Skin epidermis (tissue), 12 donors: ENCODE measurements around the gene ACTR6.
"Not testable (repeated sequence)": the region's sequence is repeated elsewhere in the genome, so short reads cannot be mapped to it uniquely, and the experiment has no call there.

ENCODE experiments used
- H3K27ac ChIP-seq, 21 experiments: fragments of 200-600 bp; sonication (generic) in 11 of 21; one replicate each; pipeline ENCODE4 v1.5.0; 2020; ENCODE audit warnings: mild to moderate bottlenecking in 3 of 21, inconsistent platforms in 2 of 21, moderate library complexity in 2 of 21
- H3K4me3 ChIP-seq, 7 experiments: fragments of 200-600 bp; sonication (generic) in 2 of 7; one replicate each; pipeline ENCODE4 v1.5.0; 2020; ENCODE audit warnings: inconsistent platforms in 2 of 7, mild to moderate bottlenecking in 2 of 7, moderate library complexity in 1 of 7

ACTR6 gene

GRCh38 chr12:100213016-100213891 is 12.6 kb downstream of the ACTR6 start:
- Histone ChIP-seq H3K27ac (no peak overlapping the region), H3K4me3 (no peak overlapping the region)

- peak overlapping the region in 4 of 21 experiments; percentile 5 to 56 (median 30) for H3K27ac ChIP-seq
- no peak overlapping the region for H3K4me3 ChIP-seq
These were observed 13.9 kb downstream of the ACTR6 start for GRCh38 chr12:100214518-100214917.

DNA sequence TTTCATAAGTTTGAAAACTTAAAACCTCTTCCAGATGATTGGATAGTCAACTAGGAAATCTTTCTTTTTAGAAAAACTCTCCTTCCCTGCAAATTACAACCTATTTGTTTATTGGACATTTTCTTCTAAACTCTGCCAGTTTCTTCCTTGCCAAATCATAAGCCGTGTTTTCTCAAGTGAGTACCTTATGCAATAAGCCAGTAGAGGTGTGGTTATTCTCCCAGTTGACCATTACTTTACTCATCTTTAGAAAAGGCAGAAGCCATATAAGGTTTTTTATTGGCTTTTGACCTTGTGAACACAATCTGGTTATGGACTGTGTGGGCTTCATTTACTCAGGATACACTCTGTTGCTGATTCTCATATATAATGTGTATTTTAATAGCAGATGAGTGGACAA is 14.6 kb downstream of the ACTR6 start:
- Histone ChIP-seq H3K4me3 (no peak overlapping the region), H3K27ac (peak overlapping the region in 4 of 21 experiments; percentile 5 to 56 (median 30))

DNA sequence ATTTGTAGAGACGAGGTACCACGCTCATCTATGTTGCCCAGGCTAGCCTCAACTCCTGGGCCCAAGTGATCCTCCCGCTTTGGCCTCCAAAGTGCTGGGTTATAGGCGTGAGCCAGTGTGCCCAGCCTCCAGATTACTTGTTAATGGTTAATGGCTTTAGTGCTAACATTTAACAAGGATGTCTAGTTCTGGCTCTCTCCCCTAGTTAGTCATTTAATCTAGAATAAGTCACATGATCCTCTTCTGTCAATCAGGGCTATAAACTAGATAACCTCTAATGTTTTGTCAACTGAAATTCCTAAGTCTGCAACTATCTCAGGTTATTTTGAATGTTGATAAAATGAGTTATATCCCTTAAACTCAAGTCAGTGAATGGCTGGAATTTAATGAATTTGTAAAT is 15.7 kb downstream of the ACTR6 start:
- Histone ChIP-seq H3K27ac (no peak overlapping the region), H3K4me3 (no peak overlapping the region)

DNA sequence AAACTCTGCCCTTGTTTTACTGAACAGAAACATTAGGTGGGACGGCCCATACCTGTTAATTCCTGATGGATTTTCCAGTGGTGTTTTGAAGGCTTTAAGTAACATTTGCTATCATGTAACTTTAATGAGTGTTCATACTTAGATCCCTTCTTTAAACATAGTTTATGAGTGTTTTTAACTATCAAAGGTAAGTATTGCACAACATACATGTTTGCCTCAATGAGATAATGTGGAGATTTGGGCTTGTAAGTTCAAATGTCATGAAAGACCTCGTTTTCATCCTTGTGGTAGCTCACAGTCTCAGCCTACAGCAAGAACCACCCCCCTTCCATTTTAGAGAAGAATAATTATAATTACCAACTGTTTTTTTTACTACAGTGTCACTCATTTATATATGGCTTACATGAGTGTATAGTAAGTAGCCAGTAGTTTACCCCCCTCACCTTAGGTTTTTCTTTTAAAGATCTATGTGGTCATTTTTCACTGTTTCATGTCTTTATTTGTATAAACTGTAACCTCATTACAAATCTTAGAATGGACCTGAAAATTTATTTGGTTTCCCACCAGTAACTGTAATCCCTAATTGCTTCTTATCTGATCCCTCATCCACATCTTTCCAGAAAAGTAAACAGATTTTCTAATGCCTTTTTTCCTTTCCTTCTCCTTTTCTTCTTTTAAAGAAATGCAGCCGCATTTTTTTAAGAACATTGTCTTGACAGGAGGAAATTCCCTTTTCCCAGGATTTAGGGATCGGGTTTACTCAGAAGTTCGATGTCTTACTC is 18.9 kb downstream of the ACTR6 start:
- Histone ChIP-seq H3K27ac (no peak overlapping the region), H3K4me3 (no peak overlapping the region)

DNA sequence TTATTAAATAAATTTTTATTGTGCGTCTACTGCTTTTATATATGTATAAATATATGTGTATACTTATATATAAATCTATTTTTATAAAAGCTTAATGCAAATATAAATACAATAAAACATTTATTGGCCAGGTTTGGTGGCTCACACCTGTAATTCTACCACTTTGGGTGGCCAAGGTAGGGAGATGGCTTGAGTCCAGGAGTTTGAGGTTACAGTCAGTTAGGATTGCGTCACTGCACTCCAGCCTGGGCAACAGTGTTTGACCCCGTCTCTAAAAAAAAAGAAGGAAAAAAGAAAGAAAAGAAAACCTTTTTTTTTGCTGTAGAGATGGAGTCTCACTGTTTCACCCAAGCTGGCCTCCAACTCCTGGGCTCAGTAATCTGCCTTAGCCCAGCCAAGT is 20.9 kb downstream of the ACTR6 start:
- Histone ChIP-seq H3K4me3 (no peak overlapping the region), H3K27ac (no peak overlapping the region)

DNA sequence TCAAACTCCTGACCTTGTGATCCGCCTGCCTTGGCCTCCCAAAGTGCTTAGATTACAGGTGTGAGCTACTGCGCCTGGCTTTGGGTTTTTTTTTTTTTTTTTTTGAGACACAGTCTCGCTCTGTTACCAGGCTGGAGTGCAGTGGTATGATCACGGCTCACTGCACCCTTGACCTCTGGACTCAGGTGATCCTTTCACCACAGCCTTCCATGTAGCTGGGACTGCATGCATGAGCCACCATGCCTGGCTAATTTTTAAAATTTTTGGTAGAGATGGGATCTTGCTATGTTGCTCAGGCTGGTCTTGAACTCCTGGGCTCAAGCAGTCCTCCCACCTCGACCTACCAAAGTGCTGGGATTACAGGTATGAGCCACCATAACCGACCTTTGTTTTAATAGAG is 21.6 kb downstream of the ACTR6 start:
- H3K4me3 ChIP-seq, H3K27ac ChIP-seq: not testable (repeated sequence)

- Histone ChIP-seq H3K4me3 (no peak overlapping the region), H3K27ac (no peak overlapping the region)
These were observed 24.9 kb downstream of the ACTR6 start for GRCh38 chr12:100225491-100225890.

GRCh38 chr12:100229036-100229635 is 28.5 kb downstream of the ACTR6 start:
- peak overlapping the region in 4 of 21 experiments; percentile 25 to 63 (median 36) for H3K27ac ChIP-seq
- H3K4me3 ChIP-seq, result no peak overlapping the region

DNA sequence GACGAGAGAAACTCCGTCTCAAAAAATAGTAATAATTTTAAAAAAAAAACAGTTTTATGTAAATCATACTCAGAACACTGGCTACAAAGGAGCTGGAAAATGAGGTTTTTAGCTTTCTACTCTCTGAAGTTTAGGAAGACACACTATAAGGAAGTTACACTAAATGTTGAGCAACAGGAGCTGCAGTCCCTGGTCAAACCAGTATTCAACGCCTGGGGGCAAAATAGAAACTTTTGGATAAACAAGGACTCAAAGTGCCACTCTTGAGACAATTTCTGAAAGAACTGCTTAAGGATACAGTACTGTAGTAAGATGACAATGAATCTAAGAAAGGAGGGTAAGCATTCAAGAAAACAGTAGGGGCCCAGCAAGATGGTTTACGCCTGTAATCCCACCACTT is 29.3 kb downstream of the ACTR6 start:
- Histone ChIP-seq H3K27ac (peak overlapping the region in 4 of 21 experiments; percentile 25 to 63 (median 36)), H3K4me3 (no peak overlapping the region)

DNA sequence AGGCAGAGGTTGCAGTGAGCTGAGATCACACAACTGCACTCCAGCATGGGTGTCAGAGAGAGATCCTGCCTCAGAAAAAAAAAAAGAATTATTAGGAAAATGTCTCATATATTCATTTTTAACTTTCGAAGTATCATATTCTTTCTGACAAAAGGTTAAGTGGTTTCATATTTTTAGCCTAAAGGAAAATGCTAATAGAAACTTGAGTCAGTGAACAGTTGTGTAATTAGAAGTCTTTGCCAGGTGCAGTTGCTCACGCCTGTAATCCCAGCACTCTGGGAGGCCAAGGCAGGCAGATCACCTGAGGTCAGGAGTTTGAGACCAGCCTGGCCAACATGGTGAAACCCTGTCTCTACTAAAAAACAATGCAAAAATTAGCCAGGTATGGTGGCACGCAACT is 31.3 kb downstream of the ACTR6 start:
- H3K27ac ChIP-seq, H3K4me3 ChIP-seq: not testable (repeated sequence)

- Histone ChIP-seq H3K4me3 (no peak overlapping the region), H3K27ac (peak overlapping the region in 3 of 21 experiments; percentile 7 to 46 (median 32))
These were observed 33.6 kb downstream of the ACTR6 start for GRCh38 chr12:100234166-100234565.

DNA sequence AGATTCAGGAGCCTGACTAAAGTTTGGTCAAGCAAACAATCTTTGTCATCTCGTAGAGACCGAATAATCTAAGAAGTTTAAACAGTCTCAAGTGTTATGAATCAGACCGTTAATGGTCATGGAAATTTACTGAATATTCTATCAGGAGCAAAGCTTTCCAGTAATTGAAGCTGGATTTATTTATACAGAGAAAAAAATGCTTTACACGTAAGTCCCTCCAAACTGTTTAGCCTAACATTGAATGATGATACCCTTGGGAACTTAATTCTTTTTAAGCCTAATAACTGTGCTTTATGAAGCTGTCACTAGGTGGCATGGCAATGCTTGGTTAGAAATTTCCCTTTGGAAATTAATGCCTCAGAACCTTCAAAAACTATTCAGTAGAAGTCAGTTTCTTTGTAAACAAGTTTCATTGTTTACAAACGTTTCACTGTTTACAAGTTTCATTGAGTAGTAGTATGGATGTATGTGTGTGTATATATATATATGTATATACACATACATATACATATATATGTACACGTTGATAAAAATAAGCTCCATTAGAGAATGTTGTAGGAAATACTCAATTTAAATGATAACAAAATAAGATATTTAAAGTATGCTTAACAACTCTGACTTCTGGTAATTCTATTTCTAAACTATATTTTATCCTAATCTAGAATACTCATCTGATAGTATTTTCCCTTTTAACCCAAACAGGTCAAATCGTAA is 34.1 kb downstream of the ACTR6 start:
- H3K27ac ChIP-seq, result peak overlapping the region in 3 of 21 experiments; percentile 7 to 46 (median 32)
- H3K4me3 ChIP-seq, result no peak overlapping the region

- H3K27ac ChIP-seq, result no peak overlapping the region
- no peak overlapping the region for H3K4me3 ChIP-seq
These were observed 38.2 kb downstream of the ACTR6 start for GRCh38 chr12:100238801-100239200.

GRCh38 chr12:100239589-100239988 is 39.0 kb downstream of the ACTR6 start:
- no peak overlapping the region for H3K4me3 ChIP-seq
- H3K27ac ChIP-seq, result no peak overlapping the region

DNA sequence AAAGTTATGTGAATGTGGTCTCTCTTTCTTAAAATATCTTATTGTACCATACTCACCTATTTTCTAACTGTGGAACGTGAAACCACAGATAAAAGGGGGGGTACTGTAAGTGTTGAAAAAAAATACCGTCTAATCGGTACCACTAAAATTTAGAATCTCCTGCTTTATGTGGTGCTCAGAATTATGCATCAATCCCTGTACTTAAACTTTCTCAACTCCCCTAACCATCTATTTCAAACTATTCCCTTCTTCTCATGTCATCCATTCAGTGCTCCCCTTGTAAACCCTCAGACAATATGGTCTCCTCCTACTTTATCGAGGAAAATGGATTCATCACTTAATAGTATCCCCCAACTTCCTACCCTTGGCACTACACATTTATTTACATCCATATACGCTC is 42.5 kb downstream of the ACTR6 start:
- Histone ChIP-seq H3K4me3 (no peak overlapping the region), H3K27ac (no peak overlapping the region)

GRCh38 chr12:100247765-100248164 is 47.1 kb downstream of the ACTR6 start:
- Histone ChIP-seq H3K4me3 (no peak overlapping the region), H3K27ac (no peak overlapping the region)

DNA sequence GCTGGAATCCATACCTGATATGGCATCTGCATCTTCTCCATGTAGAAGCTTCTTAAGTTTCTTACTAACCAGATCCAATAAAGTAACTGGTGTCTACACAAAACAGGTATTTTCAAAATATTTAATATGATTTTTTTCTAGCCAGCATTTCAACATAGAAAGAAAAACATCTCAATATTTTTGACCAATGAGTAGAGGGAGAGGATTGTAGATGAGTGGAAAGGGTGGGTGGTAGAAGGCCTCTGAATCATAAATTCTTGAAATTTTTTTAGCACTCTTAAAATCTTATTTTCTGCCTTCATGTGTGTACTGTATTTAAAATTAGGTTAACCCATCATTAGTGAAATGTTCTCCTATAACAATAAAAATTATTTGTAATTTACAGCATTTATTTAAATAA is 48.3 kb downstream of the ACTR6 start:
- Histone ChIP-seq H3K4me3 (no peak overlapping the region), H3K27ac (no peak overlapping the region)

DNA sequence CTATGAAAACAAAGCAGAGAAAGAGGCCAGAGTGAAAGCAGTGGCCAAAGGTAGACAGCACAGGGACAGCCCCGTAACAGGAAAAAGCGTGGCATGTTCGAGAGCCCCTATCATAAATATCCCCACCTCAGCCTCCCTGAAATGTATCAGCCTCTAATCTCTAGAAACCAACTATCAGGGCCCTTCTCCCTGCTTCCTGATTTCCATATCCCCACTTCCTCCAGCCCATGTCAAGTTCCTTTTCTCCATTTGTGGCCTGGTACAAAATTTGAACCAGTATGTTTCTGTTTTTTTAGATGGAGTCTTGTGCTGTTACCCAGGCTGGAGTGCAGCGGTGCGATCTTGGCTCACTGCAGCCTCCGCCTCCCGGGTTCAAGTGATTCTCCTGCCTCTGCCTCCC is 49.3 kb downstream of the ACTR6 start:
- Histone ChIP-seq H3K27ac (no peak overlapping the region), H3K4me3 (no peak overlapping the region)

DNA sequence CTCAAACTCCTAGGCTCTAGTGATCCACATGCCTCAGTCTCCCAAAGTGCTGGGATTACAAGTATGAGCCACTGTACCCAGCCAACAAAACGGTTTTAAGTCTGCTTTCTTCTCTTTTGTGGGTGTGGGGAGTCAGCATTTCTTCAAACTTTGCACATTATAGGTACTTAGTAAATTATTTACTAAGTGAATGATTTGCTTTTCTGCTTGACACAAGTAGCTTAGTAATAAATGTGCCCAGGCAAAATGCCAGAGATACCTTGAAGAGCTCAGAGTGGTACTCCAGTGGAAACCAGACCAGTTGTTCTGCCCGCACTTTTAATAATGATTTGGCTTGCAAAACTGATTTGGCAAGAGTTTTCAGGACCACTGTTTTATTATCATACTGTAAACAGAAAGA is 51.3 kb downstream of the ACTR6 start:
- Histone ChIP-seq H3K27ac (no peak overlapping the region), H3K4me3 (no peak overlapping the region)
